HFF-Myc (cell line): ENCODE results near the gene NTM.

Source experiments
- DNase-seq: peaks from one replicate; pipeline ENCODE4 v3.0.0-alpha.2; 2011; ENCODE audit warnings: low read depth; ENCODE audit errors: extremely low read depth
- H3K4me3 ChIP-seq: replicated peaks from 2 replicates; pipeline ENCODE4 v1.5.1; 2011; ENCODE audit warnings: low read depth, mild to moderate bottlenecking, control low read depth, low read length
- CTCF ChIP-seq: IDR thresholded peaks from 2 replicates; pipeline ENCODE4 v1.5.1; 2012; ENCODE audit warnings: mild to moderate bottlenecking, low read depth, low read length, control low read depth; ENCODE audit errors: missing control alignments

The NTM gene

GRCh38 chr11:131537196-131537595 is 166.8 kb downstream of the NTM start:
- no peak overlapping the region for H3K4me3 ChIP-seq
- TF ChIP-seq CTCF, result no peak
- DNase-seq, result no peak

- no peak for TF ChIP-seq CTCF
- DNase-seq, result no peak
- H3K4me3 ChIP-seq, result no peak overlapping the region
Observed at GRCh38 chr11:131537748-131538147, 167.3 kb downstream of the NTM start.

- no peak overlapping the region for H3K4me3 ChIP-seq
- no peak for TF ChIP-seq CTCF
- no peak for DNase-seq
Observed at GRCh38 chr11:131538322-131538721, 167.9 kb downstream of the NTM start.

DNA sequence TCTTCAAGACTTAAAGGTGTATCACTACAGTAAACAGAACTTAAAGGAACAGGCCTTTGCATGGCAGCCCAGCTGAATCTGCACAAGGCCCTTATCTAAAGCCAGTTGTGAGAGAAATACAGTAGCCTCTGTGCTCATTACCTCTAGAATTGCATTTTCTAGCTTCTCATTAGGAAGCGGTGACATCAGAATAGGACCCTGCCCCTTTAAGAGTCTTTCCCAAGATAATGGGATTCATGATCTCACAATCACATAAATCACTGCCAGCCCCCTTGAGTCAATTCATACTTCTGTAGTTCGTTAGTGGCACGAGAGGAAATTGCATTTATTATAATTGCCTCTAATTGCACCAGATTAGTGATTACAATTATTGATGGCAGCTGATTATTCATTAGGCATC is 170.3 kb downstream of the NTM start:
- no peak overlapping the region for H3K4me3 ChIP-seq
- no peak for DNase-seq
- TF ChIP-seq CTCF, result no peak

GRCh38 chr11:131543389-131544025 is 173.1 kb downstream of the NTM start:
- no peak for TF ChIP-seq CTCF
- no peak overlapping the region for H3K4me3 ChIP-seq
- no peak for DNase-seq

DNA sequence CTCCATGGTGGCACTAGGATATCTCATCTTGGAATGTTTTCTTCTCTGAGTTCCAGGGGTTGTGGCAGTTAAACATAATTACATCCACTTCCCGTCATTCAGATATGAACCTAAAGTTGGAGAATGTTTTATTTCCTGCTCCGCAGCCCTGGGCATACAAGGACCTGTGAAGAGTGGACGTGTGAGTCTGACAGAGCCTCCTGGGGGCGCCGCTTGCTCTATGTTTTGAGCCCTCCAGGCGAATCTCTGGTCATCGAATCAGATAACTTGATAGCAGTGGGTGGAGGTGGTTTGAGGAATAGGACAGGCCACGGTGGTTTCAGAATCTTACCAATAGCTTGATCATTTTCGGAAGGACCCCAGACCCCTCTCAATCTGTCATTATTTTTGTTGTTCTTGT is 174.2 kb downstream of the NTM start:
- DNase-seq, result no peak
- H3K4me3 ChIP-seq, result no peak overlapping the region
- no peak for TF ChIP-seq CTCF
